ENCODE results near the gene PFDN4.

PFDN4 gene

DNA sequence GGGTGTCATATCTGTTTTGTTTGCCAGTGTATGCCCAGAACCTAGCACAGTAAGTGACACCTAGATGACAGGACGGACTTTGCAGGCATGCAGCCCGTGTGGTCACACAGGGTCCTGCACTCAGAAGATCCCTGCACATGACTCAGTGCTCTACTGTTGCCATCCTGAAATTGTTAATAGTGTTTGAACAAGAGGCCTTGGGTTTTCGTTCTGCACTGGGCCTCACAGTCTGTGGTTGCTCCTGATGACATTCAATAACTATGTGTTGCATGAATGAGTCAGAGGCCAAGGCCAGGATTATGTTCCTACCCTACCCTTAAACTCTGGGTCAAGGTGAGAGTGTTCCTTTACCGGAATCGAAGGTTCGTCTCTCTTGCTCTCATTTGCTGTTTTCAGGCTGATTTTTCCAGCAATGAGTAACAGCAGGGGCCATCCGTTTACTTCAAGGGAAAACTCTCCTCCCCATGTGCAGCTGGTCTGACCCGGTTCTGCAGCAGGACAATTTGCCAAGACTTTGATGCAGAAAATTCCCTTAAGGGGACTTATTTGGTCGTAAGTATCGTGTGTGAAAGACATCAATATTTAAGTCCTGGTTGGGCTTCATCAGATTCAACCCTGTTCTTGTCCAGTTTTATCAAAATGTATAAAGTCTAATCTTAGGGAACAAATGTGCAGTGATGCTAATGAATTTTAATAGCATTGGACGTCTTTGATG lies 13.0 kb upstream of the PFDN4 start:
- H2AFZ ChIP-seq (ENCODE audit: low read length, unreplicated experiment), result no peak overlapping the region
- no peaks in the 10 kb centered on the region for H3K36me3 ChIP-seq (ENCODE audit: insufficient read depth, low read length)
- no peaks in the 10 kb centered on the region for H3K79me2 ChIP-seq (ENCODE audit: control insufficient read depth, insufficient read depth, low read length, unreplicated experiment)
- H3K27ac ChIP-seq (ENCODE audit: low read depth, low read length), result no peak overlapping the region
- no peaks in the 10 kb centered on the region for H3K27me3 ChIP-seq (ENCODE audit: insufficient read depth, low read length)
- no peak overlapping the region for H3K4me3 ChIP-seq (ENCODE audit: low read depth, low read length)
- no peaks in the 10 kb centered on the region for H3K4me1 ChIP-seq (ENCODE audit: control insufficient read depth, insufficient read depth, low read length, unreplicated experiment)

DNA sequence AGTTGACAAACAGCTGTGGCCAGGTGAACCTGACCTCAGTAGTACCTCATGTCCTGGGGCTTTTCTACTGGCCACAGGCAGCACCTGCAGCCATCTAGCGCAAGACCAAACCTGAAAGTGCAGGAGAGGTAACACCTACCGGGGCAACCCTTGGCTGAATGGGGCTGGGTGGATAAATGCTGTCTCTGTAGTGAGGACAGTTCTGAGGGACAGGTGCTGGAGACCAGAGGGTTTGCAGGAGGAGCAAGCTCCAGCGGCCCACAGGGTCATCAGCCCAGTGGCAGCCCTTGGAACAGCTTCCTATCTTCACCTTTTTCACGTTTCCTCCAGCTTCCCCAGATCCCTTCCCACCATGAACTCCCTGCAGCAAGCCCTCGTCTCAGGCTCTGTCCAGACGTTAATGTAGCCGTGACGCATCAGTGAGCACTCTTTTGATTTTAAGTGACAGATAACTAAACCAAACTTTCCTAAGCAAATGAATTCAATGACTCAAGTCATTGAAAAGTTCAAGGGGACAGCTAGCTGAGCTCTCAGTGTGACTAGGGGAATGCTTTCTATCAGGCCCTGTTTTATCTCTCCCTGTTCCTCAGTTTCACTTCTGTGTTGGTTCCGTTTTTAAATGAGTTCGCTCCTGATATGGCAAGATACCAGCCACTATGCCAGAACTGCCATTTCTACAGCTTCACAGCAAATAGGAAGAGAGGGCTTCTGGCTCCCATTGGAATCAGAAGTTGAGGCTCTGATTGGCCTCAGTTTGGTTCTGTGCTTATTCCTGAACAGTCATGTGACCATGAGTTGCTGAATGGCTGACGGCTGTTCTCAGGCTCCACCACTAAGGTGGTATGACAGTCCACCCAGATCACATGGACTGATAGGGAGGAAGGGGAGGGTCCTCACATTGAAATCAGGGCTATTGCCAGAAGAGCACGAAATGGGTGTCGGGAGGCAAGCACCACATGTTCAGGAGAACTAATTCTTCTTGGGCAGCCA lies 12.1 kb upstream of the PFDN4 start:
- no peaks in the 10 kb centered on the region for H3K4me1 ChIP-seq (ENCODE audit: control insufficient read depth, insufficient read depth, low read length, unreplicated experiment)
- H3K27ac ChIP-seq (ENCODE audit: low read depth, low read length), result no peak overlapping the region
- no peak overlapping the region for H3K4me3 ChIP-seq (ENCODE audit: low read depth, low read length)
- H2AFZ ChIP-seq (ENCODE audit: low read length, unreplicated experiment), result no peak overlapping the region
- H3K36me3 ChIP-seq (ENCODE audit: insufficient read depth, low read length), result no peaks in the 10 kb centered on the region
- no peaks in the 10 kb centered on the region for H3K79me2 ChIP-seq (ENCODE audit: control insufficient read depth, insufficient read depth, low read length, unreplicated experiment)
- H3K27me3 ChIP-seq (ENCODE audit: insufficient read depth, low read length), result no peaks in the 10 kb centered on the region; the same call in 1 of the 2 replicates

DNA sequence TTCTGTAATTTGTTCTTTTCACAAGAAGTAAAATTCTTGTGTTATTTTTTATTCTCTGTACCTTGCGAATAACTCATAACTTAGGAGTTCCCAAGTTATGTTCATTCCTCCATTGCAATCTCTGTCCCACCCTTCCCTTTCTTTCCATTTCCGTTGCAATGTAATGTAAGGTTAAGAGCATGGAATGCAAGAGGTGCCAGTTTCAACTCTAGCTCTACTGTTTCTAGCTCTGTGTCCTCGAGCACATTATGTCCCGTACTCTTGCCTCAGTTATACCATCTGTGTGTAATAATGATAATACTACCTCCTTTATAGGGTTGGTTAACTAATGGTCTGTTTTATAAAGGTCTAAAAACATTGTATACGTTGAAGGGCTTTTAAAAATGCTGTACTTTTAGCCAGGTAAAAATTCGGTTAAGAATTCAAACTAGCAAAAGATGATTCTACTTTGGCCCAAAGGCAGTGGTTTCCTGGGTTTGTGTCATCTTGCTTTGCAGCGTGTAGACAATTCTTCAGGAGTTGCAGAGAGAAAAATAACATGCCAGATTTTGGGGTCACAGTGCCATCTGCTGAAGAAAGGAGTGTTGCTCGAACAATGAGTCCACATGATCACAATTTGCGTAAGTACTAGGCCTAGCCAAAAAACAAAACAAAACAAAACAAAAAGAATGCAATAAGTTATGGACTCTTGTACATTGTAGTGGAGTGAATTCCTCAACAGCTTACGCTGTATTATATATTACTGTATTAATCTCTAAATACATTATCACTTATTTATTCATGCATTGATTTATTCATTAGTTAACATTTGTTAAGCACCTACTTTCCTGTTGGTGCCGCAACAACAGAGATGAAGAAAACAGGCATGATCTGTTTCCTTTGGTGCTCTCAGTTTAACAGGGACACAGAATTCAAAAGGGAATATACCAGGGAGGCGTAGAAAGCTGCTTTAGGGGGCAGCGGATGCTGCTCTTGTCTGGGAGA lies 10.0 kb upstream of the PFDN4 start:
- H2AFZ ChIP-seq (ENCODE audit: low read length, unreplicated experiment), result no peak overlapping the region
- no peaks in the 10 kb centered on the region for H3K79me2 ChIP-seq (ENCODE audit: control insufficient read depth, insufficient read depth, low read length, unreplicated experiment)
- H3K27ac ChIP-seq (ENCODE audit: low read depth, low read length), result no peak overlapping the region
- H3K36me3 ChIP-seq (ENCODE audit: insufficient read depth, low read length), result no peaks in the 10 kb centered on the region
- no peaks in the 10 kb centered on the region for H3K4me1 ChIP-seq (ENCODE audit: control insufficient read depth, insufficient read depth, low read length, unreplicated experiment)
- H3K4me3 ChIP-seq (ENCODE audit: low read depth, low read length), result no peak overlapping the region
- H3K27me3 ChIP-seq (ENCODE audit: insufficient read depth, low read length), result no peaks in the 10 kb centered on the region; the same call in 1 of the 2 replicates

GRCh38 chr20:54199283-54199682 lies 8.6 kb upstream of the PFDN4 start:
- Histone ChIP-seq H3K36me3 (ENCODE audit: insufficient read depth, low read length) (no peaks in the 10 kb centered on the region), H2AFZ (ENCODE audit: low read length, unreplicated experiment) (no peak overlapping the region), H3K4me3 (ENCODE audit: low read depth, low read length) (no peak overlapping the region), H3K27me3 (ENCODE audit: insufficient read depth, low read length) (no peaks in the 10 kb centered on the region; the same call in 1 of the 2 replicates), H3K4me1 (ENCODE audit: control insufficient read depth, insufficient read depth, low read length, unreplicated experiment) (no peaks in the 10 kb centered on the region), H3K27ac (ENCODE audit: low read depth, low read length) (no peak overlapping the region), H3K79me2 (ENCODE audit: control insufficient read depth, insufficient read depth, low read length, unreplicated experiment) (no peaks in the 10 kb centered on the region)

DNA sequence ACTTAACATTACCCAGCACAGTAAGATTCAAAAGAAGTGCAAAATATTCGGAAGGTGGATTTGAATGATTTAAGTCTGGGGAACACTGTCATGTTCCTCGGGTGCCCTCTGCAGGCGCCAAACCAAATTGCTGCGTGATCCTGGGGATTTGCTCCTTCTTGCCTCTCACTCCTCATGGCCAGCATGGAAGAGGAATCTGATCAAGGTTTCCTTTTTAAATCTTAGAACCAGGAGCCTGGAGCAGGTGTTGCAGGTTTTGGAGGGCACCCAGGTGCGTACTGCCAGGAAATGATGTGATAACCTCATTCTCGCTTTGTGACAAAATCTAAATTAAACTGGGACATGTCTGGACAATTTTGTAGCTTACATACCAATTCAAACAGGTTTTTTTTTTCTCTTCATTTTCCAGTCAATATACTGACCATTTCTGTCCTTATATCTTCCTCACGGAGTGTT lies 8.1 kb upstream of the PFDN4 start:
- Histone ChIP-seq H3K27ac (ENCODE audit: low read depth, low read length) (no peak overlapping the region), H3K36me3 (ENCODE audit: insufficient read depth, low read length) (no peaks in the 10 kb centered on the region), H2AFZ (ENCODE audit: low read length, unreplicated experiment) (no peak overlapping the region), H3K27me3 (ENCODE audit: insufficient read depth, low read length) (no peaks in the 10 kb centered on the region; the same call in 1 of the 2 replicates), H3K79me2 (ENCODE audit: control insufficient read depth, insufficient read depth, low read length, unreplicated experiment) (no peaks in the 10 kb centered on the region), H3K4me3 (ENCODE audit: low read depth, low read length) (no peak overlapping the region), H3K4me1 (ENCODE audit: control insufficient read depth, insufficient read depth, low read length, unreplicated experiment) (no peaks in the 10 kb centered on the region)

DNA sequence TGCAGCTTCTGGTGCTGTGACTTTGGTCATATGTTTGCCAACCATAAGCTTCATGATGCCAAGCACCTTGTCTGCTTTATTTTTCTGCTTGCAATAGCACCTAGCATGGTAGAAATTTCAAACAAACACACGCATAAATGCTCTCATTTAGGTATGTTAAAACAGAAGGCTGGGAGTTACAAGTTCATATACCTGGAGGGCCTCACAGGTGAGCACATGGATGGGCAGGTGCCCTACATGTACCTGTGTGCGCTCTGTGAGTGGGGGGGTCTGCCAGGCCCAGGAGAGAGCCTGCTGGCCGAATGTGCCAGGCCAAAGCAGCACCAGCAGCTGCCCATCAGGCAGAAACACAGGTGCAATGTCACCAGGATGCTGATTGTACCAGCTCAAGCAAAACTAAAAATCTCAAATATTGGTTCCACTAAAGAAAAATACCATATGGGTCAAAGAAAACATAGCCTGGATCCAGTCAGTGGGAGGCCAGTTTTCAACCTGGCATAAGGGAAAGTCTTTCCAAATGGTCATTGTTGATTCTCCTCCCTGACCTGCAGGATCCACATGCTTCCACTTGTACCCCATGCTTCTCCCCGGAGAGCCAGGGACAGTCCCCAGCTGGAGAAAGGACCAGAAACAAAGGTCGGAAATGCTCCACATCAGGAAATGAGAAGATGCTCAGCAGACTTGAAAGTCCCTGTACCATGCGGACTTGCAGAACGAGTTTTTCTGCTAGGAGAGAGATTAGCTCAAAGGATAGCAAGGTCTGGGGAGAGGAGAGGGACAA lies 7.2 kb upstream of the PFDN4 start:
- no peaks in the 10 kb centered on the region for H3K79me2 ChIP-seq (ENCODE audit: control insufficient read depth, insufficient read depth, low read length, unreplicated experiment)
- H3K27ac ChIP-seq (ENCODE audit: low read depth, low read length), result no peak overlapping the region
- no peaks in the 10 kb centered on the region for H3K4me1 ChIP-seq (ENCODE audit: control insufficient read depth, insufficient read depth, low read length, unreplicated experiment)
- H3K36me3 ChIP-seq (ENCODE audit: insufficient read depth, low read length), result no peaks in the 10 kb centered on the region
- H2AFZ ChIP-seq (ENCODE audit: low read length, unreplicated experiment), result no peak overlapping the region
- H3K4me3 ChIP-seq (ENCODE audit: low read depth, low read length), result no peak overlapping the region
- H3K27me3 ChIP-seq (ENCODE audit: insufficient read depth, low read length), result no peaks in the 10 kb centered on the region; the same call in 1 of the 2 replicates

DNA sequence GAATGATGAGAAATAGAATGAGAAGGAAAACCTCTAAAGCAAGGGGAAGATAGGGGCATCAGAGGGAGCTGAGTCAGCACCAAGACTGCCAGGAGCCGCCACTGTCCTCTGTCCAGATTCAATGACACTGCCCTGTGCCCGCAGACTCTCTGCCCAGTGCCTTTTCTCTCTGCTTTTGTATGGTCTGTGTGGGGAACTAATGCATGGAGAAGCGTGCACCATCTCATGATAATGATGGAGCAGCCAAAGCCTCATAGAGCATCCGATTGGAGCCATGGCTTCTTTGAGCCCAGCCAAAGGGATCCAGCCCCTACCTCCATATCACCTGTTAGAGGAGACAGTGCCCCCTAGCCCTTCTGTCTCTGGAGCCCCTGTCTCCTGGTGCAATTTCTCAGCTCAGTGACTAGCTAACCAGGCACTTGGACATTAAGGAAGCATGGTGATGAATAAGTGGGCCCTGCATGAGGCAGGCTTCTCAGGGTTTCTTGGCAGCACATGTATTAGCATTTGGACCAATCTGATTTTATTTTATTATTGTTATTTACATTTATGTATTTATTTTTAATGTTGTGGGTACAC lies 6.5 kb upstream of the PFDN4 start:
- Histone ChIP-seq H3K27ac (ENCODE audit: low read depth, low read length) (no peak overlapping the region), H3K4me3 (ENCODE audit: low read depth, low read length) (no peak overlapping the region), H3K27me3 (ENCODE audit: insufficient read depth, low read length) (no peaks in the 10 kb centered on the region; the same call in 1 of the 2 replicates), H3K36me3 (ENCODE audit: insufficient read depth, low read length) (no peaks in the 10 kb centered on the region), H3K4me1 (ENCODE audit: control insufficient read depth, insufficient read depth, low read length, unreplicated experiment) (no peaks in the 10 kb centered on the region), H3K79me2 (ENCODE audit: control insufficient read depth, insufficient read depth, low read length, unreplicated experiment) (no peaks in the 10 kb centered on the region), H2AFZ (ENCODE audit: low read length, unreplicated experiment) (no peak overlapping the region)

- H3K27me3 ChIP-seq (ENCODE audit: insufficient read depth, low read length), result no peaks in the 10 kb centered on the region; the same call in 1 of the 2 replicates
- H2AFZ ChIP-seq (ENCODE audit: low read length, unreplicated experiment), result no peak overlapping the region
Measured at GRCh38 chr20:54203281-54203680, 4.6 kb upstream of the PFDN4 start.

GRCh38 chr20:54204063-54204462 lies 3.8 kb upstream of the PFDN4 start:
- Histone ChIP-seq H3K4me1 (ENCODE audit: control insufficient read depth, insufficient read depth, low read length, unreplicated experiment) (peaks cover 3% of the 10 kb centered on the region), H3K36me3 (ENCODE audit: insufficient read depth, low read length) (no peaks in the 10 kb centered on the region), H2AFZ (ENCODE audit: low read length, unreplicated experiment) (no peak overlapping the region), H3K4me3 (ENCODE audit: low read depth, low read length) (no peak overlapping the region), H3K79me2 (ENCODE audit: control insufficient read depth, insufficient read depth, low read length, unreplicated experiment) (peaks cover 11% of the 10 kb centered on the region), H3K27me3 (ENCODE audit: insufficient read depth, low read length) (no peaks in the 10 kb centered on the region; the same call in 1 of the 2 replicates), H3K27ac (ENCODE audit: low read depth, low read length) (no peak overlapping the region)

More at GRCh38 chr20:54203281-54203680, 4.6 kb upstream of the PFDN4 start:
- Histone ChIP-seq H3K27ac (ENCODE audit: low read depth, low read length) (no peak overlapping the region), H3K79me2 (ENCODE audit: control insufficient read depth, insufficient read depth, low read length, unreplicated experiment) (peaks cover 3% of the 10 kb centered on the region), H3K4me3 (ENCODE audit: low read depth, low read length) (no peak overlapping the region), H3K4me1 (ENCODE audit: control insufficient read depth, insufficient read depth, low read length, unreplicated experiment) (no peaks in the 10 kb centered on the region), H3K36me3 (ENCODE audit: insufficient read depth, low read length) (no peaks in the 10 kb centered on the region)
